Astrocyte of the cerebellum (primary cell): Measurements from ENCODE around the gene LHPP.

Source experiments
- DNase-seq: peaks from one replicate; pipeline ENCODE4 v3.0.0-alpha.2; 2011; ENCODE audit warnings: low read depth
- H3K4me3 ChIP-seq: 2 replicates; pipeline ENCODE4 v1.5.1; 2011; ENCODE audit warnings: mild to moderate bottlenecking, low read depth, low read length, moderate library complexity
- in situ Hi-C: cut with HindIII; loops from 2 replicates; pipeline ENCODE4 v1.10.0; 2017; ENCODE audit warnings: low sequenced_read_pairs
- TF ChIP-seq, protein P1 (sequence below): IDR thresholded peaks from 2 replicates; pipeline ENCODE4 v1.5.1; 2012; ENCODE audit warnings: low read length, low read depth, moderate library complexity, mild to moderate bottlenecking; ENCODE audit errors: missing control alignments

Gene LHPP

DNA sequence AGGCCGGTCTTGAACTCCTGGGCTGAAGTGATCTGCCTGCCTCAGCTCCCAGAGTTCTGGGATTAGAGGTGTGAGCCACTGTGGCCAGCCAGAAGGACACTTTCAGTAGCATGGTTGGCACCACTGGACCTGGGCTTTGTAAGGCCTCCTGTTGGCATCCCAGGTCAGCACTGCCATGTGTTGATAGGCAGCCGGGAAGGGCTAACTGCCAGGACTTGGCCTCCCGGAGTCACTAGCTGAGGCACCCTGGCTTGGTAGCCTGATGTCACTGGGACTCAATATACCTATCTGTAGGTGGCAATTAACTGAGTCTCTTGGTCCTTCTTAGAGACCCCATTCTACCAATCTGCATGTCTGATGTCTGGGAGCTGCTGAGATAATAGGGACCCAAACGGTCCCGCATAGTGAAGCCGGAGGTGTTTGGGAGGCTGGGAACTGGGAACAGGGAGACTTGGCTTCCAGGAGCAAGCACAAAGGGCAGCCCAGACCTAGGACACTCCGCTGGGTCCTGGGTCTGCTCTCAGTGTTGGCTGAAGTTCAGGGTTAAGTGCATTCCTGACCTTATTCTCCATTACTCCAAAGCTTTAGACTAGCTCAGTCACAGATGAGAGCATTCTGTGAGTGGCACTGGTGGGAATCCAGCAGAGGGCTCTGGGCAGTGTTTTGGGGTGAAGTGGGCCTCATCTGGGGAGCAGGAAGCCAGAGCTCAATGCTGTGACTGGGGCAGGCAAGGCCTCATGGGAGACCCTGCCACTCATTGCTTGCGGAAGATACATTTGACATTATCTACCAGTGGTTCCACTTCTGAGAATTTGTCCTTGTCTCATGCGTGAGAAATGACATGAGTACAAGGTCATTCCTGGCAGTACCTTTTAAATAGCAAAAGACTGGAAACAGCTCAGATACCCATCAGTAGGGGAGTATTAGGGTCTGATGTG is 2.7 kb downstream of the LHPP start:
- no peak overlapping the region for H3K4me3 ChIP-seq
- in situ Hi-C loops: no loop called here
- TF ChIP-seq, protein P1, sequence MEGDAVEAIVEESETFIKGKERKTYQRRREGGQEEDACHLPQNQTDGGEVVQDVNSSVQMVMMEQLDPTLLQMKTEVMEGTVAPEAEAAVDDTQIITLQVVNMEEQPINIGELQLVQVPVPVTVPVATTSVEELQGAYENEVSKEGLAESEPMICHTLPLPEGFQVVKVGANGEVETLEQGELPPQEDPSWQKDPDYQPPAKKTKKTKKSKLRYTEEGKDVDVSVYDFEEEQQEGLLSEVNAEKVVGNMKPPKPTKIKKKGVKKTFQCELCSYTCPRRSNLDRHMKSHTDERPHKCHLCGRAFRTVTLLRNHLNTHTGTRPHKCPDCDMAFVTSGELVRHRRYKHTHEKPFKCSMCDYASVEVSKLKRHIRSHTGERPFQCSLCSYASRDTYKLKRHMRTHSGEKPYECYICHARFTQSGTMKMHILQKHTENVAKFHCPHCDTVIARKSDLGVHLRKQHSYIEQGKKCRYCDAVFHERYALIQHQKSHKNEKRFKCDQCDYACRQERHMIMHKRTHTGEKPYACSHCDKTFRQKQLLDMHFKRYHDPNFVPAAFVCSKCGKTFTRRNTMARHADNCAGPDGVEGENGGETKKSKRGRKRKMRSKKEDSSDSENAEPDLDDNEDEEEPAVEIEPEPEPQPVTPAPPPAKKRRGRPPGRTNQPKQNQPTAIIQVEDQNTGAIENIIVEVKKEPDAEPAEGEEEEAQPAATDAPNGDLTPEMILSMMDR: no peak
- no peak for DNase-seq

DNA sequence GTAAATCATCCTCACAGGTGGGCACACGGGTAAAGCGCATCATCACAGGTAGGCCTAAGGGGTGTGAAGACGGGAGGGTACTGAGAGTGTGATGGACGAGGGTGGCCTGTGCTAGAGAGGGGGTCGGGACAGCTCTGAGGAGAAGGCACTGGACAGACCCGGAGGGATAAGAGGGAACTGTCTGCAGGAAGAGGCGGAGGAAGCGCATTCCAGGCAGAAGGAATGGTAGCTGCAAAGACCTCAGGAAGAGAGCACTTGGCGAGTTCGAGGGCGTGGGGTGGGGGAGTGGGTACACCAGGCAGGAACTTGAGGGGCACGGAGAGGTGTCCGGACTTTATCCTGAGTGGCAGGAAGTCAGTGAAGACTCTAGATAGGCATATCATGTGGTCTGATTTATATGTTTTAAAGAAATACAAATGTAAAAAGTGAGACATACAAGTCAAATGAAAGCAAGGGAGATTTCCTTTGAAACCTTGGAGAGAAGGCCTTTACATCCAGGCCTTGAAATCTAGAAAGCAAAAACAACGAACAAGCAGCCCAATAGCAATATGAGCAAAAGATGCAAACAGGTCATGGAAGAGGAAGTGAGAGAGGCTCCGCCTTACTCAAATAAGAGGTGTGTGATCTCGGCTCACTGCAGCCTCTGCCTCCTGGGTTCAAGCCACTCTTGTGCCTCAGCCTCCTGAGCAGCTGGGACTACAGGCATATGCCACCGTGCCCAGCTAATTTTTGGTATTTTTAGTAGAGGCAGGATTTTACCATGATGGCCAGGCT is 3.6 kb downstream of the LHPP start:
- DNase-seq: no peak
- TF ChIP-seq, protein P1: no peak
- in situ Hi-C loops: no loop called here
- no peak overlapping the region for H3K4me3 ChIP-seq

DNA sequence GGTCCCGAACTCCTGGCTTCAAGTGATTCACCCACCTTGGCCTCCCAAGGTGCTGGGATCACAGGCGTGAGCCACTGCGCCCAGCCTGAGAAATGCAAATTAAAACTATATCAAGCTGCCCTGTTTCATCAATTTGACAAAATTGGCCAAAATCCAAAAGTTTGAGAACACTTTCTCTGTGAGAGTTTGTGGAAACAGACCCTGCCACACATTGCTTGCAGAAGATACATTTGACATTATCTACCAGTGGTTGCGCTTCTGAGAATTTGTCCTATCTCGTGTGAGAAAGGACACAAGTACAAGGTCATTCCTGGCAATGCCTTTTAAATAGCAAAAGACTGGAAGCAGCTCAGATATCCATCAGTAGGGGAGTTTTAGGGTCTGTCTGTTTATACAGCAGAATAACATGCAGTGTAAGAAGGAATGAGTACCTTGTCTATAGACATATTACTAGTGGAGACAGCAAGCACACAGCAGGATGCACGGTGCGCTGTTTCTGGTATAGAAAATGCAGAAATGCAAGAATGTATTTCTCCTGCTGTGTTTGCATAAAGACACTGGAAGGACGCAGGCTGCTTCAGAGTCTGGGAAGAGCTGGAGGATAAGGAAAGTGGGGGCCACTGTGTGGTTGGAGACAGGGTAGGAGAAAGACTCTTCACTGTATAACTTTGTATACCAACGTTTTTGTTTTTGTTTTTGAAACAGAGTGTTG is 4.3 kb downstream of the LHPP start:
- no peak for DNase-seq
- TF ChIP-seq, protein P1: no peak
- H3K4me3 ChIP-seq: no peak overlapping the region
- in situ Hi-C loops: no loop called here

DNA sequence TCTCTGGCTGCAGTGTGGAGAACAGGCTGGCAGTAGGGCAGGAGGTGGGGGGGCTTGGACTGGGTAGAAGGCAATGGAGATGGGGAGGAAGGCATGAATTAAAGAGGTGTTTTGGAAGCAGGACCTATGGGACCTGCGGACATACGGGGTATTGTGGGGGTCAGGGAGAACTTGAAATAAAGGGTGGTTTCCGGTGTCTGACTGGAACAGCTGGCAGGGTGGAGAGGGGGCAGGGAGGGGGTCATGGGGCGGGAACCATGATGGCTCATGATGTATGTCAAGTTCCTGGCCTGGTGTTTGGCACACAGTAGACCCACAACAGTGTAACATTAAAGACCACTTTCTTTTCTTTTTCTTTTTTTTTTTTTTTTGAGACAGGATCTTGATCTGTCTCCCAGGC is 5.5 kb downstream of the LHPP start:
- H3K4me3 ChIP-seq: no peak overlapping the region
- DNase-seq: no peak
- in situ Hi-C loops: no loop called here
- TF ChIP-seq, protein P1: no peak

DNA sequence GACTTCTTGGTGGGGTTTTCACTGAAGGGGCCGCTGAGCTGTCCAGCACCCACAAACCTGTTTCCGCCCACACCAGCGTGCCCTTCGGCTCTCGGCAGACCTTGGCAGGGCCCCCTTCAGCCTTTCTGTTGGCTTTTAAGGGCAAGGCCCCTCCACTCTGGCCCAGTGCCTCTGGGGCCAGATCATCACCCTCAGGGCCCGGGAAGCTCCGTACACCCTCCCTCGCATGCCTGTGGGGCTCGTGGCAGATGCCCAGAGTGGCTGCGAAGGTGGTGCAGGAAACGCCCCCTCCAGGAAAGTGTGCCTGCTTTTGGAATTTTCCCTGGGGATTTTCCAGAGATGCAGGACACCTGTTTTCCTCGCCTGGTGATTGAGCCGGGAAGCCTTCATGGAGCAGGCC is 7.0 kb downstream of the LHPP start:
- no peak overlapping the region for H3K4me3 ChIP-seq
- in situ Hi-C loops: no loop called here
- TF ChIP-seq, protein P1: no peak
- DNase-seq: no peak

DNA sequence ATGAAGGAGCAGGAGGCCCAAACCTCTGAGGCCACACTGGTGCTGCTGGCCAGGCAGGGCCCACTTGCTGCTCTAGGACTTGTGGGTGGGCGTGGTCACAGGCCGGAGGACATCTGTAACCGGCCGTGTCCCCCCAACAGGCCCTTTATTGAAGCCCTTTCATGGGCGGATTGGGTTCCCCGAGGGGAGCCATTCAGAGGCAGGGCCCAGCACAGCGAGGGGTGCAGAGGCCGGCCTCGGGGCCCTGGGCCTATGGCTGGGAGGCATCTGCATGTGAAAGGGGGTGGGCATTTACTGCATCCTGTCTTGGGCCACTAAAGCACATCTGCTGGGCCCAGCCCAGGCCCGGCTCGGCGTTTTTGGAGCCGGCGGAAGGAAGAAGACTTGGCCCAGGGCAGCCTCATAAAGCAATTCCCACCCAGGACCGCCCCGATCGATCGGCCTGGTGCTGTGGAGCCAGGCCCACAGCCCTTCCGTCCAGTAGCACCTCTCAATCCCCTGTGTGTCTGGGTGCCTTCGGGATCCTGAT is 8.4 kb downstream of the LHPP start:
- no peak for DNase-seq
- no peak overlapping the region for H3K4me3 ChIP-seq
- TF ChIP-seq, protein P1: no peak
- in situ Hi-C loops: no loop called here
